ENCODE measurements around the gene SNED1. TPM values are rescaled to one million over a fixed set of nuclear protein-coding genes. Genes with fewer than 3 reads are reported as not detected.

Gene SNED1
- polyA plus RNA-seq, 4 donors, result 7.4 to 14.0 (median 9.4) TPM

- no peak for DNase-seq (ENCODE audit: low read depth in 4 of 4, low spot score in 2 of 4)
These were observed 6.8 kb upstream of the SNED1 start for GRCh38 chr2:240991378-240992263.

- DNase-seq (ENCODE audit: low read depth in 4 of 4, low spot score in 2 of 4), result no peak
These were observed 5.7 kb upstream of the SNED1 start for GRCh38 chr2:240992572-240993291.

- DNase-seq (ENCODE audit: low read depth in 4 of 4, low spot score in 2 of 4), result no peak
These were observed 4.8 kb upstream of the SNED1 start for GRCh38 chr2:240993446-240994170.

DNA sequence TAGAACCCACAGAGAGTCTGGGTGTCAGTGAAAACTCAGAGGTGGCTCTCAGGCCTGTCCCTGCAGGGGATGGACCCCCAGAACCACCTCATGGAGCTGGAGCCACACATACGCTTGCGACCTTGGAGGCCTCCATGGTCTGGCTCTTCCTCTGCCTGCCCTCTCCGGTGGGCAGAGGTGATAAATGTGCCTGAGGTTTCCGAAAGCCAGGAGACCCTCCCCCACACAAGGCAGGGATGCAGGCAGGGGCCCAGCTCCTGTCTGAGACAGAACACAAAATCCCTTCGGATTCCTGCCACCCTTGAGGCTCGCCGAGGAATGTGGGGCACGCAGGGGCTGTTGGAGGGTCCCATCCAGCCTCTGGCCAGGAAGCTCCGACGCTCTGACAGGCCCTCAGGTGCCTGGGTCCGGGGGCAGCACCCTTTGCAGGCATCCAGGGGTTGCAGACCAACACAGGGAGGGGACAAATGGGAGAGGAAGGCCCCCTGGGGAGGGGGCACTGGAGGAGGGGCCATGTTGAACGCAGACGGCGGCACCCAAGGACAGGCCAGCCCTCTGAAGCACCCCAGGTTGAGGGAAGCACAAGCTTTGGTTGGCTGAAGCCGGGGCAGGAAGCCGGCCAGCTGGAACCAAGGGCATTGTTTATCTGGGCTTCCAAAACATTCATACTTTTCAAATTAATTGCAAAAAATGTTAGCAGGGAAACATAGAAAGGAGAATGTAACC, 4.1 kb upstream of the SNED1 start:
- no peak for DNase-seq (ENCODE audit: low read depth in 4 of 4, low spot score in 2 of 4)

DNA sequence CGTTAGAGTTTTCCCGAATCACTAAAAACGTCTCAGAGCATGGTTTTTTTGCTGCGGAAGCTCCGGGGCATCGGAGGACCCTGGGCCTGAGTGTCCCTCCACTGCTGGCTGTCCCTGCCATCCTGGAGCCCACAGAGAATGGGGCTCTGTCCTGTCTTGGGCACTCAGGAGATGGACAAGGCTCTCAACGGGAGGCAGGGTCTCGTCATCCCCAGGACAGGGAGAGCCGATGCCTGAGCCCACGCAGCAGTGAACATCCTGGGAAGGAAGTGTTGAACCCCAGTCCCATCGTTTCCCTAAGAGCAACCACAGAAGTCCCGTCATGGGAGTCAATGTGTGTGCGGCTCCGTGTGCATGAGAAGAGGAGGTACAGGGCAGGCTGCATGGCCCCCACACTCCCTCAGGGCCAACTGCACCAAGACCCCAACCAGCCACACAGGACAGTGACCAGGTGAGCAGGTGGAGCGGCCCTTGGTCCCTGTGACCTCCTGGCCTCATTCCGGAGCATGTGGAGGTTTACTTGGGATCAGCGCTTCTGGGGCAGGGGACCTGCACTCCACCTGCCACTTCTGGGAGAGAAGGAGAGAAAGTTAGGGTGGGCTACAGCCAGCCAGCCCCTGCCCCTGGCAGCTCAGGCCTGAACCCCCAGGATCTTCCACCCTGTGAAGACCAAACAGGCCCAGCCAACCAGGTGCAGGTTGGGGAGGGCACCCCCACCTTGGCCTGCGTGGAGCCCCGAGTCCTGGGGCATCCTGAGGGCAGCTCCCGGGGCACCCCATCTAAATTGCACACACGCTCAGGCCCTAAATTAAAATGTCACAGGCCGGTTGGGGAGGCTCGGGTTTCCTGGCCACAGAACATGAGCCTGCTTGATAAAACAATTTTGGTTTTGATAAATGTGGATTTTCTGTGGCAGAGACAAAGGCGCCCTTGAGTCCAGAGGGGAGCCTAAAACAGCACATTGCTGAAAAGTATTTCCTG, 3.1 kb upstream of the SNED1 start:
- DNase-seq (ENCODE audit: low read depth in 4 of 4, low spot score in 2 of 4), result no peak

GRCh38 chr2:240996161-240996833, 2.1 kb upstream of the SNED1 start:
- no peak for DNase-seq (ENCODE audit: low read depth in 4 of 4, low spot score in 2 of 4)

DNA sequence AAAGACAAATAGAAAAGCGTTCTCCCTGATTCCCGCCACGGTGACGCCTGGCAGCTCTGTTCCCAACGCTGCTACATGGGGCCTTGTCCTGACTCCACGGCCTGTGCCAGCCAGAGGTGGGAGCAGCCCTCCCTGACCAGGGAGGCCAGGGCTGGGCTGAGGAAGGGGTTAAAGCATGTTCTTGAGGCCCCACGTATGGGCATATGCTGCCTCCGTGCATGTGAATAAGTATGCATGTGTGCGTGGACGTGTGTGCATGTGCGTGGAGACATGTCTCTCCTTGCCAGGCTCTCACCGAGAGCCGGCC, 1.6 kb upstream of the SNED1 start:
- DNase-seq (ENCODE audit: low read depth in 4 of 4, low spot score in 2 of 4), result no peak

DNA sequence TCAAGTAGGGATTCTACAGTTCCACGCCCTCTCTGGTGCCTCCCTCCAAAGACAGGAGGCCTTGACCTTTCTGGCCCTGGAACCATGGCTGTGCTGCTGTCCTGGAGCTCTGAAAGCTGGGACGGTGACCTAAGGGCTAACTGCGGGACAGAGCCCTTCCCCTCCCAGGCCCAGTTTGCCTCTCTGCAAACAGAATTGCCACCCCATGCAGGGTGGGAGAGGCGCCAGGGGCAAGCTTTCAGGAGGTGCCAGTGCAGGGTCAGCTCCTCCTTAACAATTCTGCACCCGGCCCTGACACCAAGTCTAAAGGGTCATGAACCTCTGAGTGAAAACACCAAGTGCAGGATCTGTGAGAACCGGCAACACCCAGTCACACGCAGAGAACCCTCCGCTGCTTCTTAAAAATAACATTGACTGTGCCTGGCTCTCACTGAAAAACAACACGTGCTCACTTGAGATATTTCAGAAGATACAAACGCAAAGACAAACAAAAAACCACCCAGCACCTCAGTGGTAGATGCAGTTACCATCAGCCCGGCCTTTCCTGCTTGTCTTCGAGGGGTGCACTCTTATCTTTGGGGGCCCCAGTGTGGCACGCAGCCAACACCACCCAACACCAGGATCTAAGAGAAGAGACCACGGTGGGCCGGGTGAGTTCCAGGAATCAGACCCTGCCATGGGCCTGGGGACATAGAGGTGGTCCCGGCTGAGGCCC, 1.1 kb upstream of the SNED1 start:
- no peak for DNase-seq (ENCODE audit: low read depth in 4 of 4, low spot score in 2 of 4)

DNA sequence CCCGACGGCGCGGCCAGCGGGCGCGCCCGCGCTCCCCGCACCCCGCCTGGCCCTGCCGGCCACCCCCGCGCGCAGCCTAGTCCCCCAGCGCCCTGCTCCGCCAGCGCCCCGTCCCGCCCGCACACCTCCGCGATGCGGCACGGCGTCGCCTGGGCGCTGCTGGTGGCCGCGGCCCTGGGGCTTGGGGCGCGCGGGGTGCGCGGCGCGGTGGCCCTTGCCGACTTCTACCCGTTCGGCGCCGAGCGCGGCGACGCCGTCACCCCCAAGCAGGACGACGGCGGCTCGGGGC, 232 bp downstream of the SNED1 start:
- no peak for DNase-seq (ENCODE audit: low read depth in 4 of 4, low spot score in 2 of 4)

DNA sequence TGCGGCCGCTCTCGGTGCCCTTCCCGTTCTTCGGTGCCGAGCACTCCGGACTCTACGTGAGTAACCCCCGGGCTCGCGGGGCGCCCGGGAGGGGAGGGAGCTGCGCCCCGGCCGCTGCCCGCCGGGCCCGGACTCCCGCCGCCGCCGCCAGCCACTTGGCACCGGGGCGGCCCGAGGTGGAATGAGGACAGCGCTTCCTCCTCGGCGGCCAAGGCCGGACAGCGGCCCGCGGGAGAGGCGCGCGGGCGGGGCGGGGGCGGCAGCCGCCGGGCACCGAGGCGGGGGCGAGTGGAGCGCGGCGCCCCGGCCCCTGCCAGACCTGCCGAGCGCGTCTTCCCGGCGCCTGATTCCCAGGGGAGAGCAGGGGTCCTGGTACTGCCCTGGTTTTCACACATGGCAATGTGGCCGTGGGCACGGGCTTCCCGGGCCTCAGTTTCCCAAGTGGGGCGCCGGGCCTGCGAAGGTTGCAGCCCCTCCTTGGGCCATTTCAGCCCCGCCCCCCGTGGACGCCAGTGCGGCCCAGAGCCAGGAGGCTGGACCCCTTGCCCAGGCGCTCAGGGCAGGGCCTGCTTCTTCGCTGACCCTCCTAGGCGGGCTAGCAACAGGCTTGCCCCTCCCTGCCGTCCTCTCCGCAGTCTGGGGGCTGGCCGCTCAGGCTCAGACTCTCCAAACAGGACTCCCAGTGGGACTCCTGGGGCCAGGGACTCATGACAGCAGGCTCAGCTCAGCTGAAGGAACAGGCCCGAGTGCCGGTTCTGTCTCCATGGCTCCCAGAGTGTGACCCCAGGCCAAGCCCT, 775 bp downstream of the SNED1 start:
- no peak for DNase-seq (ENCODE audit: low read depth in 4 of 4, low spot score in 2 of 4)

- DNase-seq (ENCODE audit: low read depth in 4 of 4, low spot score in 2 of 4), result no peak
These were observed 1.6 kb downstream of the SNED1 start for GRCh38 chr2:240999873-241000541.

- DNase-seq (ENCODE audit: low read depth in 4 of 4, low spot score in 2 of 4), result no peak
These were observed 2.5 kb downstream of the SNED1 start for GRCh38 chr2:241000831-241001321.

GRCh38 chr2:241001413-241002274, 3.2 kb downstream of the SNED1 start:
- no peak for DNase-seq (ENCODE audit: low read depth in 4 of 4, low spot score in 2 of 4)

GRCh38 chr2:241002275-241003046, 4.0 kb downstream of the SNED1 start:
- DNase-seq (ENCODE audit: low read depth in 4 of 4, low spot score in 2 of 4), result no peak

- no peak for DNase-seq (ENCODE audit: low read depth in 4 of 4, low spot score in 2 of 4)
These were observed 4.6 kb downstream of the SNED1 start for GRCh38 chr2:241003047-241003360.

GRCh38 chr2:241003369-241003768, 5.0 kb downstream of the SNED1 start:
- no peak for DNase-seq (ENCODE audit: low read depth in 4 of 4, low spot score in 2 of 4)

All from left renal cortex interstitium (tissue), 4 donors.